GM19240 (cell line): ENCODE data around the gene LCE1A.

Experiments
- DNase-seq: peaks from one replicate; pipeline ENCODE4 v3.0.0; 2011; ENCODE audit warnings: low spot score; ENCODE audit not compliant: insufficient read length

The LCE1A gene

GRCh38 chr1:152827173-152827572, at the start of gene LCE1A:
Gene LCE1A (plus strand): TSS chr1:152827473. CDS start chr1:152827473, 0 bp downstream.
- DNase-seq: no peak

- no peak for DNase-seq
Measured at GRCh38 chr1:152777510-152778137, 49.6 kb upstream of the LCE1A start.

- no peak for DNase-seq
Measured at GRCh38 chr1:152783095-152783494, 44.2 kb upstream of the LCE1A start.

GRCh38 chr1:152786077-152786476, 41.2 kb upstream of the LCE1A start, which contains the start of gene LCE1E:
Gene LCE1E (plus strand): TSS chr1:152786257. CDS start chr1:152787300, 1,043 bp downstream.
- DNase-seq: no peak

GRCh38 chr1:152795686-152796085, 31.6 kb upstream of the LCE1A start:
- no peak for DNase-seq

GRCh38 chr1:152796421-152796820, 30.9 kb upstream of the LCE1A start, which contains the start of gene LCE1D:
Gene LCE1D (plus strand): TSS chr1:152796721. CDS start chr1:152797795, 1,074 bp downstream.
- DNase-seq: no peak

GRCh38 chr1:152801333-152801732, 25.9 kb upstream of the LCE1A start:
- no peak for DNase-seq

GRCh38 chr1:152806576-152806975, 20.7 kb upstream of the LCE1A start, which contains the start of gene LCE1C:
Gene LCE1C (minus strand): TSS chr1:152806651. CDS start chr1:152805478, 1,173 bp downstream.
- no peak for DNase-seq

- DNase-seq: no peak
Measured at GRCh38 chr1:152811050-152811449, 16.2 kb upstream of the LCE1A start.

- DNase-seq: no peak
Measured at GRCh38 chr1:152811671-152812070, 15.6 kb upstream of the LCE1A start, which contains the start of gene LCE1B. Gene LCE1B (plus strand): TSS chr1:152811971. CDS start chr1:152812447, 476 bp downstream.

- DNase-seq: no peak
Measured at GRCh38 chr1:152817309-152817708, 10.0 kb upstream of the LCE1A start.

GRCh38 chr1:152823294-152823693, 4.0 kb upstream of the LCE1A start:
- DNase-seq: no peak

GRCh38 chr1:152824964-152825363, 2.3 kb upstream of the LCE1A start:
- DNase-seq: no peak

GRCh38 chr1:152836870-152837269, 9.6 kb downstream of the LCE1A start:
- no peak for DNase-seq

GRCh38 chr1:152842556-152842955, 15.3 kb downstream of the LCE1A start, which contains the start of gene LCE6A:
Gene LCE6A (plus strand): TSS chr1:152842856. CDS start chr1:152843521, 665 bp downstream.
- DNase-seq: no peak

- no peak for DNase-seq
Measured at GRCh38 chr1:152855661-152856060, 28.4 kb downstream of the LCE1A start.

GRCh38 chr1:152858062-152858461, 30.8 kb downstream of the LCE1A start:
- DNase-seq: no peak

- DNase-seq: no peak
Measured at GRCh38 chr1:152859696-152860095, 32.4 kb downstream of the LCE1A start, which contains the start of gene LCE7A. Gene LCE7A (plus strand): TSS chr1:152859996. CDS start chr1:152860698, 702 bp downstream.

- DNase-seq: no peak
Measured at GRCh38 chr1:152860129-152860528, 32.9 kb downstream of the LCE1A start.

GRCh38 chr1:152861374-152861773, 34.1 kb downstream of the LCE1A start:
- no peak for DNase-seq

- DNase-seq: no peak
Measured at GRCh38 chr1:152864443-152864842, 37.2 kb downstream of the LCE1A start.

GRCh38 chr1:152866321-152866720, 39.0 kb downstream of the LCE1A start:
- DNase-seq: no peak
